Prostate gland (tissue), 2 donors: ENCODE measurements around the gene PLAAT5. TPM values are rescaled to one million over a fixed set of nuclear protein-coding genes. Genes with fewer than 3 reads are reported as not detected.
A peak's percentile ranks its signal among the peaks of the same experiment; 100 is the strongest.

ENCODE experiments used
- DNase-seq: peaks from one replicate; pipeline ENCODE4 v3.0.0-alpha.2; 2019; ENCODE audit warnings: low spot score
- H3K27ac ChIP-seq, 2 donors: fragments of 200-600 bp; sonication (generic); 2 replicates each; pipeline ENCODE4 v1.5.1; 2017 to 2019
- H3K27me3 ChIP-seq: fragments of 200-600 bp; sonication (generic); replicated peaks from 2 replicates; pipeline ENCODE4 v1.5.1; 2019; ENCODE audit not compliant: insufficient read depth
- H3K36me3 ChIP-seq, 2 donors: fragments of 200-600 bp; sonication (generic); 1 replicate in 1 of 2; 2 replicates in 1 of 2; pipeline versions ENCODE4 v1.5.1 to v1.8.1; 2017 to 2019
- H3K4me1 ChIP-seq: fragments of 200-600 bp; sonication (generic); replicated peaks from 2 replicates; pipeline ENCODE4 v1.5.1; 2019
- H3K4me3 ChIP-seq, 2 donors: fragments of 200-600 bp; sonication (generic); 2 replicates each; pipeline ENCODE4 v1.5.1; 2017 to 2019
- H3K9me3 ChIP-seq: fragments of 200-600 bp; sonication (generic); 2 replicates; pipeline ENCODE4 v1.5.1; 2017
- POLR2A ChIP-seq: fragments of 450-650 bp; IDR thresholded peaks from one replicate; pipeline ENCODE4 v1.6.1; 2016; ENCODE audit warnings: antibody characterized with exemption, mild to moderate bottlenecking
- POLR2AphosphoS5 ChIP-seq: sonication (generic); formaldehyde crosslinking; IDR thresholded peaks from one replicate; pipeline ENCODE4 v1.6.1; 2017; ENCODE audit warnings: antibody characterized with exemption
- WGBS: methylation state at CpG from one replicate; pipeline ENCODE4 v1.1.5; 2018; 5-methylcytosine and 5-hydroxymethylcytosine counted together
- intact Hi-C: fragments of 100-400 bp; cut with DNase I; formaldehyde crosslinking; loops from one replicate; pipeline ENCODE4 v1.14.2; 2022
- total RNA-seq, 2 donors: library from RNA; depleted of rRNA; stranded (reverse); fragments of >200 nt; gene quantifications; one replicate each; pipeline ENCODE4 v1.1.0, GENCODE V29; 2016
- TF ChIP-seq, protein P1 (sequence below), 4 experiments: fragments of 200-600 bp in 2 of 4; fragments of 450-650 bp in 2 of 4; sonication (generic) in 2 of 4; IDR thresholded peaks; 1 replicate in 3 of 4; 2 replicates in 1 of 4; pipeline ENCODE4 v1.5.1; 2016 to 2019; ENCODE audit warnings: antibody characterized with exemption in 4 of 4, mild to moderate bottlenecking in 2 of 4, moderate library complexity in 2 of 4

PLAAT5 gene
- total RNA-seq, 2 donors from 2014 or later = 25.7 TPM; not detected in 1

DNA sequence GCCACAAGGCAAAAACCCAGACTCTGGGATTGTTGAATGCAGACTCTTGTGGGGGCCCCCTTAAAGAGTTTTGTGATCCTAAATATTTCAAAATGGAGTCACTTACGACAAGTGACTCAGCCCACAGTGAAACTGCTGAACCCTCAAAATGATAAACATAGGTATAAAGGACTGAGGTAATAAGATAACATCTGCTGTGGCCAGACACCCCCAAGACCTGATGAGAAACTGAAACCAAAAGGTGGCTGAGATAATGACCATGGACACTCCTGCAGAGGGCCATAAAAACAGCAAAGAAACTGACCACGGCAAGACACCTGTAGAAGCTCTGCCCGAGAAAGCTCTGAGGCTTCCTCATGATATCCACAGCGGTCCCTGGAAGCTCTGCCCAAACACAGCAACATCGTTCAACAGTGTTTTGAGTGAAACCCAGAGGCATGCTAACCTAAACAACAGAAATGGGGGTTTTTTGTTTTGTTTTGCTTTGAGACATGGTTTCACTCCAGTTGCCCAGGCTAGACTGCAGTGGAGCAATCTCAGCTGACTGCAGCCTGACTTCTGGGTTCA, 44.0 kb upstream of the PLAAT5 start:
- 93% methylated on average over 5 of the region's 5 CpGs for WGBS
- peaks cover 13% of the 10 kb centered on the region for H3K4me1 ChIP-seq
- H3K27me3 ChIP-seq = no peaks in the 10 kb centered on the region
- H3K9me3 ChIP-seq = no peaks in the 10 kb centered on the region
- no peak overlapping the region for H3K4me3 ChIP-seq
- DNase-seq = no peak
- TF ChIP-seq POLR2AphosphoS5 (no peak), POLR2A (no peak)
- TF ChIP-seq, protein P1, sequence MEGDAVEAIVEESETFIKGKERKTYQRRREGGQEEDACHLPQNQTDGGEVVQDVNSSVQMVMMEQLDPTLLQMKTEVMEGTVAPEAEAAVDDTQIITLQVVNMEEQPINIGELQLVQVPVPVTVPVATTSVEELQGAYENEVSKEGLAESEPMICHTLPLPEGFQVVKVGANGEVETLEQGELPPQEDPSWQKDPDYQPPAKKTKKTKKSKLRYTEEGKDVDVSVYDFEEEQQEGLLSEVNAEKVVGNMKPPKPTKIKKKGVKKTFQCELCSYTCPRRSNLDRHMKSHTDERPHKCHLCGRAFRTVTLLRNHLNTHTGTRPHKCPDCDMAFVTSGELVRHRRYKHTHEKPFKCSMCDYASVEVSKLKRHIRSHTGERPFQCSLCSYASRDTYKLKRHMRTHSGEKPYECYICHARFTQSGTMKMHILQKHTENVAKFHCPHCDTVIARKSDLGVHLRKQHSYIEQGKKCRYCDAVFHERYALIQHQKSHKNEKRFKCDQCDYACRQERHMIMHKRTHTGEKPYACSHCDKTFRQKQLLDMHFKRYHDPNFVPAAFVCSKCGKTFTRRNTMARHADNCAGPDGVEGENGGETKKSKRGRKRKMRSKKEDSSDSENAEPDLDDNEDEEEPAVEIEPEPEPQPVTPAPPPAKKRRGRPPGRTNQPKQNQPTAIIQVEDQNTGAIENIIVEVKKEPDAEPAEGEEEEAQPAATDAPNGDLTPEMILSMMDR (IDR thresholded peaks at IDR 0.05) = no peak
- no peak overlapping the region for H3K27ac ChIP-seq
- intact Hi-C loops = loop anchor here (5.0 kb wide), 3 partner anchors 43 to 97 kb away; partner anchors contain the start of genes PLAAT3 and PLAAT5
- no peaks in the 10 kb centered on the region for H3K36me3 ChIP-seq

DNA sequence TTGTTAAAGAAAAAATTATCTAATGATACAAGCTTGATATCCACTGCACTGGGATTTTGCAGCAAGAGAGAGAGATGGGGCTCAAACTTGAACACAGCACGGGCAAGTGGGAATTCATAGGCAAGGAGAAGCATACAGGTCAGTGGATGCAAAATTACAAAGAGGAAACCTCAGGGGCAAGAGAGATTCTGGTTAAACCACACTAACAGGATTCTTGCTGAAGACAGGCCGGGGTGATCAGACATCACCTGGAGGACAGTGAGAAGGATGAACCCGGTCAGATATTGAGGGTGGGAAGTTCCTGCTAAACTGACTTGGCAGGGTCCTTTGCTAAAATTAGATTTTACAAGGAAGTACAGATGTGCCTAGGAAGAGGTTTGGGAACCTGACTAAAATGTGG, 43.1 kb upstream of the PLAAT5 start:
- intact Hi-C loops = loop anchor here (5.0 kb wide), 1 partner anchor 42 kb away; the partner anchor contains the start of gene PLAAT5
- no peak overlapping the region for H3K27ac ChIP-seq
- 71% methylated on average over 3 of the region's 3 CpGs for WGBS
- H3K4me1 ChIP-seq = peaks cover 13% of the 10 kb centered on the region
- H3K27me3 ChIP-seq = no peaks in the 10 kb centered on the region
- TF ChIP-seq POLR2AphosphoS5 (no peak), POLR2A (no peak)
- TF ChIP-seq, protein P1 (IDR thresholded peaks at IDR 0.05) = no peak
- DNase-seq = no peak
- H3K9me3 ChIP-seq = no peaks in the 10 kb centered on the region
- no peaks in the 10 kb centered on the region for H3K36me3 ChIP-seq
- H3K4me3 ChIP-seq = no peak overlapping the region

- Histone ChIP-seq H3K27ac (no peak overlapping the region), H3K4me3 (no peak overlapping the region), H3K4me1 (peaks cover 8% of the 10 kb centered on the region), H3K36me3 (no peaks in the 10 kb centered on the region), H3K27me3 (no peaks in the 10 kb centered on the region), H3K9me3 (no peaks in the 10 kb centered on the region)
- WGBS = 66% methylated on average over 4 of the region's 4 CpGs
- TF ChIP-seq POLR2AphosphoS5 (no peak), POLR2A (no peak)
- TF ChIP-seq, protein P1 (IDR thresholded peaks at IDR 0.05) = no peak
- intact Hi-C loops = loop anchor here (5.0 kb wide), 1 partner anchor 41 kb away; the partner anchor contains the start of gene PLAAT5
- no peak for DNase-seq
Observed at GRCh38 chr11:63532799-63533475, 42.0 kb upstream of the PLAAT5 start.

DNA sequence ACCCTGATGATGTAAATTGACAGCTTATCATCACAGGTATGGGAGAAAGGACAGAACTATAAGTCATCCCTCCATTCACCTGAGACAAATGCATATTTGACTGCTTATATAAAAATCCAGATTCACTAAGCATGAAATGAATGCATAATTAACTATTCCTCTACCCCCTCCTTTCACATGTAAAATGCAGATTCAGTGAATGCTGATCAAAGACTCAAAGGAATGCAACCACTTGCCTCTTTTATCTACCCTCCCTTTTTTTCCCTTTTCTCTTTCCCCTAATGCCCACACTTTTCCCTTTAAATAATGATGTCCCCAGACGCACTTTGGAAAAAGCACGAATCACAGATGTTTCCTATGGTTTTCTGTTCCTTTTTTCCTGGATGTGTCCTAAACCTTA, 41.1 kb upstream of the PLAAT5 start:
- Histone ChIP-seq H3K27ac (peak overlapping the region; percentile 12 to 30), H3K27me3 (no peaks in the 10 kb centered on the region), H3K36me3 (no peaks in the 10 kb centered on the region), H3K9me3 (no peaks in the 10 kb centered on the region), H3K4me3 (no peak overlapping the region), H3K4me1 (peaks cover under 1% of the 10 kb centered on the region)
- WGBS = 94% methylated on average over 2 of the region's 2 CpGs
- DNase-seq = no peak
- TF ChIP-seq POLR2AphosphoS5 (no peak), POLR2A (no peak)
- TF ChIP-seq, protein P1 (IDR thresholded peaks at IDR 0.05) = no peak
- intact Hi-C loops = loop anchor here (5.0 kb wide), 1 partner anchor 40 kb away; the partner anchor contains the start of gene PLAAT5
